GM12878 (cell line): Measurements from ENCODE around the gene PLEKHA6.

ENCODE experiments used
- CTCF ChIP-seq, 3 experiments: IDR thresholded peaks in 2 of 3; conservative IDR thresholded peaks in 1 of 3; 2 replicates each; pipeline ENCODE4 v1.5.1; 2011; ENCODE audit warnings: low read depth in 3 of 3, low read length in 3 of 3, mild to moderate bottlenecking in 3 of 3, control low read depth in 2 of 3, moderate library complexity in 2 of 3, inconsistent platforms in 1 of 3, mixed read lengths in 1 of 3; ENCODE audit not compliant: control insufficient read depth in 2 of 3, insufficient read depth in 1 of 3; ENCODE audit errors: extremely low read depth in 1 of 3
- EZH2 ChIP-seq: IDR thresholded peaks from 2 replicates; pipeline ENCODE4 v1.6.1; 2012; ENCODE audit warnings: low read depth, mild to moderate bottlenecking, control low read depth, inconsistent platforms, low read length, borderline replicate concordance; ENCODE audit not compliant: control insufficient read depth
- REST ChIP-seq: IDR thresholded peaks from 2 replicates; pipeline ENCODE4 v1.6.1; 2012; ENCODE audit warnings: mild to moderate bottlenecking, low read depth, low read length
- TAF1 ChIP-seq: IDR thresholded peaks from 2 replicates; pipeline ENCODE4 v1.6.1; 2011; ENCODE audit warnings: mild to moderate bottlenecking, low read depth, low read length, borderline replicate concordance

GRCh38 chr1:204221271-204221670, 138.5 kb downstream of the PLEKHA6 start:
- TF ChIP-seq CTCF (IDR thresholded peaks at IDR 0.05 in 2 of 3, conservative IDR thresholded peaks at IDR 0.05 in 1 of 3; ENCODE audit: control insufficient read depth in 2 of 3, extremely low read depth in 1 of 3, insufficient read depth in 1 of 3, low read depth in 3 of 3, low read length in 3 of 3) (no peak), EZH2 (no peak), TAF1 (no peak), REST (no peak)
